ENCODE data around the gene RBM20.

- TF ChIP-seq HDAC2 (IDR thresholded peaks at IDR 0.05) (no peak), CTCF (IDR thresholded peaks at IDR 0.05 in 2 of 3, conservative IDR thresholded peaks at IDR 0.05 in 1 of 3; ENCODE audit: control insufficient read depth in 2 of 3, extremely low read depth in 1 of 3, insufficient read depth in 1 of 3, low read depth in 3 of 3, low read length in 3 of 3) (no peak)
Measured at GRCh38 chr10:110649347-110650264, 5.5 kb downstream of the RBM20 start.

All from GM12878 (cell line).